Measurements from ENCODE around the gene SFXN3. TPM values are rescaled to one million over a fixed set of nuclear protein-coding genes. Genes with fewer than 3 reads are reported as not detected.

Gene SFXN3
- polyA plus RNA-seq, 3 donors: 21.3 to 152 (median 24.2) TPM

DNA sequence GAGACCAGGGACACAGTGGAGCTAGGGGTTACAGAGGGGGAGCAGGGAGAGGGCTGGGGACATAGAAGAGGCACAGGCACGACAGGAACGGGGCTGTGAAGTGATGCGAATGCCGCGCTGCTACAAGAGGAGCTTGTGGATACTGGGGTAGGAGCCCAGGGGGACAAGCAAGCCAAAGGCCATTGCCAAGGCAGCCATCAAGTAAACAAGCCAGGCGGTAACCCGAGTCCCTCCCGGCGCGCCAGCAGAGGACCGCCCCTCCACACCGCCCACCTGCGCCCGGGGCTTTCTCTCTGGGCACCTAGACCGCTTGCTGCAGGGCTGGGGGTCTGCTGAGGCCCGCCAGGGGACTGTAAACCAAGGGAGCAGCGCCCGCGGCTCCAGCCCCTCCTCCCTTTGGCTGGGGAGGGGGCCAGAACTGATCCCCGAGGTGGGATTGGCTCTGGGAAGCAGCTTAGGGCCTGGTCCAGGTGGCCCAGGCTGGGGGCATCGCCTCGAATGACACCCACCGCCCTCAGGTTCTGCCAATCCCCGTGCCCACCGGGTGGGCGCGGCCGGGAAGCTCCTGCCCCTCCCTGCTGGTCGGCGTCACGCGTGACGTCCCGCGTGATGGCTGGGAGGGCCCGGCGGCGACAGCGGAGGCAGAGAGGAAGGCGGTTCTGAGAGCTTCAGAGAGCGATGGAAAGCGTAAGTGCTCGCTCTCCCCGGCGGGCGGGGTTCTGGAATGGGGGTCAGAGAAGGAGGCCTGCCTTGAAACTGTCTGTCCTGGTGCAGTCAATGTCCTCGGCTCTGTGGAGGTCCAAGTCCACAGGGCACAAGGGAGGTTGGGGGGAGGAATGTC is 982 bp downstream of the SFXN3 start:
- H3K4me3 Mint-ChIP-seq: peak overlapping the region; percentile 98 to 99
- Histone ChIP-seq H4K20me1 (ENCODE audit: insufficient read depth, low read length) (peaks cover 17% of the 10 kb centered on the region), H3K4me3 (replicated peaks in 1 of 3; ENCODE audit: low read depth in 2 of 3, low read length in 3 of 3) (peak overlapping the region; percentile 58 to 96 (median 66)), H3K4me1 (ENCODE audit: control insufficient read depth in 1 of 2, insufficient read depth in 2 of 2, low read length in 2 of 2) (peaks cover 44 to 55% of the 10 kb centered on the region in 2 donors), H3K9ac (ENCODE audit: insufficient read depth, low read length, poor library complexity, severe bottlenecking) (peak overlapping the region; percentile 98), H3K36me3 (replicated peaks in 1 of 2; ENCODE audit: control insufficient read depth in 1 of 2, insufficient read depth in 2 of 2, low read length in 2 of 2) (peaks cover 23 to 27% of the 10 kb centered on the region in 2 donors), H3K79me2 (ENCODE audit: insufficient read depth, low read length) (peaks cover 7% of the 10 kb centered on the region), H2AFZ (ENCODE audit: insufficient read depth, low read depth, low read length, poor library complexity, severe bottlenecking) (peak overlapping the region; percentile 85), H3K27me3 (ENCODE audit: control insufficient read depth in 2 of 2, insufficient read depth in 2 of 2, low read length in 2 of 2) (no peaks in the 10 kb centered on the region), H3K27ac (ENCODE audit: low read depth in 1 of 2, low read length in 2 of 2) (peak overlapping the region; percentile 90 to 100), H3K9me3 (replicated peaks in 1 of 2; ENCODE audit: control insufficient read depth in 1 of 2, insufficient read depth in 1 of 2, low read length in 2 of 2) (no peaks in the 10 kb centered on the region), H3K4me2 (replicated peaks; ENCODE audit: extremely low read depth, low read length, poor library complexity, severe bottlenecking) (peak overlapping the region; percentile 98)
- intact Hi-C loops (cut with micrococcal nuclease): no loop called here
- peaks cover 0 to 1% (median 0%) of the 10 kb centered on the region in 7 donors for H3K9me3 Mint-ChIP-seq
- WGBS (ENCODE audit: insufficient coverage): 0% methylated on average over 44 of the region's 47 CpGs
- peaks cover 29 to 31% of the 10 kb centered on the region in 2 donors for H3K36me3 Mint-ChIP-seq
- DNase-seq: peak; percentile 72 to 89 (median 76)
- H3K27me3 Mint-ChIP-seq (ENCODE audit: low read depth in 3 of 3): peaks cover 2 to 10% (median 6%) of the 10 kb centered on the region in 3 donors
- peaks cover 54% of the 10 kb centered on the region for H3K4me1 Mint-ChIP-seq
- peak overlapping the region; percentile 97 to 100 (median 99) for H3K27ac Mint-ChIP-seq
- no peak for TF ChIP-seq CTCF (IDR thresholded peaks at IDR 0.05)

- Mint-ChIP-seq H3K36me3 (peaks cover 36 to 38% of the 10 kb centered on the region in 2 donors), H3K27me3 (ENCODE audit: low read depth in 3 of 3) (peaks cover 2 to 7% (median 6%) of the 10 kb centered on the region in 3 donors), H3K9me3 (peaks cover 0 to 1% (median 0%) of the 10 kb centered on the region in 7 donors), H3K4me1 (peaks cover 47% of the 10 kb centered on the region), H3K4me3 (peak overlapping the region; percentile 98 to 99), H3K27ac (peak overlapping the region; percentile 97 to 100 (median 99))
- WGBS (ENCODE audit: insufficient coverage): 0% methylated on average over 5 of the region's 6 CpGs
- no peak for TF ChIP-seq CTCF (IDR thresholded peaks at IDR 0.05)
- peaks cover 31 to 34% of the 10 kb centered on the region in 2 donors for H3K36me3 ChIP-seq (replicated peaks in 1 of 2; ENCODE audit: control insufficient read depth in 1 of 2, insufficient read depth in 2 of 2, low read length in 2 of 2)
- H3K4me3 ChIP-seq (replicated peaks in 1 of 3; ENCODE audit: low read depth in 2 of 3, low read length in 3 of 3): peak overlapping the region; percentile 58 to 96 (median 66)
- intact Hi-C loops (cut with micrococcal nuclease): no loop called here
- H4K20me1 ChIP-seq (ENCODE audit: insufficient read depth, low read length): peaks cover 17% of the 10 kb centered on the region
- peaks cover 40 to 54% of the 10 kb centered on the region in 2 donors for H3K4me1 ChIP-seq (ENCODE audit: control insufficient read depth in 1 of 2, insufficient read depth in 2 of 2, low read length in 2 of 2)
- no peaks in the 10 kb centered on the region for H3K27me3 ChIP-seq (ENCODE audit: control insufficient read depth in 2 of 2, insufficient read depth in 2 of 2, low read length in 2 of 2)
- peak overlapping the region; percentile 98 for H3K9ac ChIP-seq (ENCODE audit: insufficient read depth, low read length, poor library complexity, severe bottlenecking)
- peak; percentile 82 to 83 (median 82) for DNase-seq
- peak overlapping the region; percentile 85 for H2AFZ ChIP-seq (ENCODE audit: insufficient read depth, low read depth, low read length, poor library complexity, severe bottlenecking)
- peaks cover 7% of the 10 kb centered on the region for H3K79me2 ChIP-seq (ENCODE audit: insufficient read depth, low read length)
- H3K27ac ChIP-seq (ENCODE audit: low read depth in 1 of 2, low read length in 2 of 2): peak overlapping the region; percentile 90 to 100
- H3K9me3 ChIP-seq (replicated peaks in 1 of 2; ENCODE audit: control insufficient read depth in 1 of 2, insufficient read depth in 1 of 2, low read length in 2 of 2): no peaks in the 10 kb centered on the region
- H3K4me2 ChIP-seq (replicated peaks; ENCODE audit: extremely low read depth, low read length, poor library complexity, severe bottlenecking): peak overlapping the region; percentile 98
Measured at GRCh38 chr10:101032637-101033224, 1.7 kb downstream of the SFXN3 start.
